GM12878 (cell line): ENCODE results near the gene ME3. TPM values are rescaled to one million over a fixed set of nuclear protein-coding genes. Genes with fewer than 3 reads are reported as not detected.

Source experiments
- ATAC-seq: fragments of 200-7000 bp; cut with Tn5 transposase; 3 replicates; pipeline ENCODE4 v1.9.1; 2020; ENCODE audit warnings: mild to moderate bottlenecking, moderate library complexity
- BruUV-seq: library from RNA; stranded (reverse); fragments of 400-500 nt; replicated peaks from 2 replicates; lab custom pipeline; 2021; lab: Mats Ljungman, UMichigan
- CTCF ChIA-PET: fragments of 300-600 bp; sonication (Branson Sonifier 250); formaldehyde crosslinking; extraction: SDS; loops from one replicate; lab custom pipeline; 2021; ENCODE audit warnings: inconsistent platforms; lab: Yijun Ruan, JAX
- POLR2A ChIA-PET: fragments of 350-600 bp; formaldehyde crosslinking; extraction: SDS; loops from one replicate; lab custom pipeline; 2021; ENCODE audit warnings: inconsistent platforms; lab: Charles Lee
- RAD21 ChIA-PET: fragments of 300-600 bp; sonication (Branson Sonifier 250); formaldehyde crosslinking; loops from one replicate; lab custom pipeline; 2023; ENCODE audit warnings: antibody characterized with exemption; ENCODE audit not compliant: unreplicated experiment; lab: Charles Lee
- SMC1A ChIA-PET: fragments of 300-600 bp; sonication (Branson Sonifier 250); formaldehyde crosslinking; loops from one replicate; lab custom pipeline; 2023; ENCODE audit not compliant: unreplicated experiment, uncharacterized antibody; lab: Charles Lee
- DNase-seq: peaks from one replicate; pipeline ENCODE4 v3.0.0-alpha.2; 2011; ENCODE audit warnings: low read depth, low spot score
- FAIRE-seq: peaks from 3 replicates; lab custom pipeline; 2011; peaks lifted over from hg19 to GRCh38; lab: Jason Lieb, UNC
- H2AFZ ChIP-seq: 2 replicates; pipeline ENCODE4 v1.6.0; 2011; ENCODE audit warnings: low read depth, low read length, control low read depth; ENCODE audit not compliant: control insufficient read depth
- H3K27ac ChIP-seq: 2 replicates; pipeline ENCODE4 v1.5.1; 2011; ENCODE audit warnings: control low read depth; ENCODE audit not compliant: control insufficient read depth, insufficient read depth
- H3K27me3 ChIP-seq, 2 experiments: replicated peaks in 1 of 2; 2 replicates each; pipeline versions ENCODE4 v1.6.0 to v1.6.1; 2011; ENCODE audit warnings: low read length in 1 of 2; ENCODE audit not compliant: control insufficient read depth in 2 of 2, insufficient read depth in 2 of 2
- H3K36me3 ChIP-seq, 2 experiments: 2 replicates each; pipeline ENCODE4 v1.5.1; 2011; ENCODE audit warnings: low read length in 1 of 2; ENCODE audit not compliant: control insufficient read depth in 2 of 2, insufficient read depth in 2 of 2
- H3K4me1 ChIP-seq: 2 replicates; pipeline ENCODE4 v1.6.1; 2011; ENCODE audit warnings: mild to moderate bottlenecking, low read length, moderate library complexity, mixed read lengths; ENCODE audit not compliant: control insufficient read depth, insufficient read depth
- H3K4me2 ChIP-seq: 2 replicates; pipeline ENCODE4 v1.6.0; 2011; ENCODE audit warnings: control low read depth; ENCODE audit not compliant: control insufficient read depth, insufficient read depth
- H3K4me3 ChIP-seq: fragments of 200-600 bp; sonication (generic); 2 replicates; pipeline ENCODE4 v1.5.1; 2016
- H3K79me2 ChIP-seq: 2 replicates; pipeline ENCODE4 v1.6.0; 2011; ENCODE audit warnings: low read length; ENCODE audit not compliant: control insufficient read depth, insufficient read depth
- H3K9ac ChIP-seq: 2 replicates; pipeline ENCODE4 v1.8.0; 2011; ENCODE audit warnings: low read length, control low read depth, mixed read lengths; ENCODE audit not compliant: control insufficient read depth, insufficient read depth
- H3K9me3 ChIP-seq: replicated peaks from 3 replicates; pipeline ENCODE4 v1.5.1; 2011; ENCODE audit warnings: mild to moderate bottlenecking, low read length; ENCODE audit not compliant: control insufficient read depth, insufficient read depth
- H4K20me1 ChIP-seq: 2 replicates; pipeline ENCODE4 v1.6.0; 2011; ENCODE audit not compliant: control insufficient read depth, insufficient read depth
- CREM ChIP-seq: IDR thresholded peaks from 2 replicates; pipeline ENCODE4 v1.6.1; 2014; ENCODE audit warnings: antibody characterized with exemption, low read depth
- ELK1 ChIP-seq: IDR thresholded peaks from 2 replicates; pipeline ENCODE4 v1.6.1; 2012; ENCODE audit warnings: low read depth, low read length, improper control_type of control experiment
- ETV6 ChIP-seq, 2 experiments: fragments of 450-650 bp in 1 of 2; IDR thresholded peaks in 1 of 2; conservative IDR thresholded peaks in 1 of 2; 2 replicates each; pipeline ENCODE4 v1.6.1; 2014; ENCODE audit warnings: antibody characterized with exemption in 1 of 2, borderline replicate concordance in 1 of 2, low read depth in 1 of 2, mild to moderate bottlenecking in 1 of 2, moderate library complexity in 1 of 2
- NBN ChIP-seq: fragments of 450-650 bp; IDR thresholded peaks from 2 replicates; pipeline ENCODE4 v1.6.1; 2016
- NFIC ChIP-seq: IDR thresholded peaks from 2 replicates; pipeline ENCODE4 v1.6.1; 2012; ENCODE audit warnings: low read depth, mild to moderate bottlenecking, inconsistent platforms, low read length, moderate library complexity
- RBBP5 ChIP-seq: fragments of 200-600 bp; sonication (generic); conservative IDR thresholded peaks from 2 replicates; pipeline ENCODE4 v1.6.1; 2016
- RELA ChIP-seq: fragments of 450-650 bp; IDR thresholded peaks from 2 replicates; pipeline ENCODE4 v1.8.0; 2014; ENCODE audit warnings: borderline replicate concordance; ENCODE audit not compliant: partially characterized antibody
- SP1 ChIP-seq: IDR thresholded peaks from one replicate; pipeline ENCODE4 v1.6.1; 2011; ENCODE audit warnings: low read depth, low read length
- SPI1 ChIP-seq: IDR thresholded peaks from 2 replicates; pipeline ENCODE4 v1.6.1; 2011; ENCODE audit warnings: low read depth, mild to moderate bottlenecking, low read length, moderate library complexity, borderline replicate concordance; ENCODE audit not compliant: insufficient read depth
- ZBTB40 ChIP-seq: fragments of 450-650 bp; IDR thresholded peaks from 2 replicates; pipeline ENCODE4 v1.6.1; 2016; ENCODE audit warnings: mild to moderate bottlenecking, moderate library complexity, borderline replicate concordance
- WGBS: methylation state at CpG from one replicate; pipeline ENCODE4 v1.1.6; 2016; ENCODE audit warnings: low lambda C conversion rate; ENCODE audit not compliant: insufficient replicate concordance, insufficient coverage; ENCODE audit errors: missing lambda C conversion rate; 5-methylcytosine and 5-hydroxymethylcytosine counted together
- in situ Hi-C: fragments of 300-500 bp; cut with MboI; formaldehyde crosslinking; loops from 9 replicates; pipeline ENCODE4 v1.14.3; 2018; ENCODE audit warnings: mixed read lengths
- intact Hi-C: fragments of 100-400 bp; cut with micrococcal nuclease; formaldehyde crosslinking; loops from one replicate; pipeline ENCODE4 v1.14.2; 2022; ENCODE audit not compliant: unreplicated experiment
- polyA plus RNA-seq, 11 experiments: library from polyadenylated mRNA; depleted of rRNA in 4 of 11; unstranded in 6 of 11; stranded (reverse) in 5 of 11; fragments of >200 nt; fragmentation: Nextera tagmentation in 4 of 11; fragmentation: Illumina TruSeq in 1 of 11; extraction: Ambion mirVana in 4 of 11; extraction: Trizol in 1 of 11; gene quantifications; 1 replicate in 1 of 11; 2 replicates in 10 of 11; pipeline versions ENCODE4 v1.2.1 to v1.2.3, GENCODE V29; 2011 to 2016; ENCODE audit warnings: inconsistent platforms in 2 of 11, missing spikeins in 2 of 11, low read depth in 1 of 11
- total RNA-seq, 4 experiments: library from RNA; depleted of rRNA in 3 of 4; stranded (reverse); fragments of >200 nt in 3 of 4; fragmentation: Illumina TruSeq in 1 of 4; extraction: Trizol in 1 of 4; gene quantifications; 2 replicates each; pipeline versions ENCODE4 v1.2.1 to v1.2.3, GENCODE V29; 2013 to 2021
- TF ChIP-seq, protein P1 (sequence below): IDR thresholded peaks from 2 replicates; pipeline ENCODE4 v1.6.1; 2012; ENCODE audit warnings: low read depth, low read length, improper control_type of control experiment

The ME3 gene
- total and polyA plus RNA-seq, 10 of the 15 experiments (the other 5 are each of a cell fraction or from before 2014, with no cell fraction given): 0.06 to 0.40 (median 0.19) TPM; not detected in 2

DNA sequence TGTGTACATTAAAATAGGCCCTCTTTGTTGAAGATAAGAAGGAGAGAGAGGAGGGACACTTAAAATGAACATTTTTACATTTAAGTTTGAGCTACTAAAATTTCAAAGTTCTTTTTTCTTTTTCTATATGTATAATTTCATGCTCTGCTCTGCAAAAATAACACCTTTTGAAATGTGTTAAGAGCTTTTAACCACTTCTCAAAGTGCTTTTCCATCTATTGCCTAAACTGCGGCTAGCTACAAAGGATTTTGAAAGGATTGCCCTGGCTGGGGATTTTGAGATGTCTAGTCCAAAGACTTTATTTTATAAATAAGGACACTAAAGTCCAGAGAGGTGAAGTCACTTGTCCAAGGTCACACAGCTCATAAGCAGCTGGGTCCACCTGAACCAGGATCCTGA, 159.3 kb downstream of the ME3 start:
- in situ Hi-C loops (no loop called here), intact Hi-C loops (no loop called here)
- Histone ChIP-seq H3K36me3 (no peaks in the 10 kb centered on the region), H3K27me3 (no peaks in the 10 kb centered on the region), H3K9me3 (no peaks in the 10 kb centered on the region; the same call in 2 of the 3 replicates), H3K4me2 (no peak overlapping the region), H2AFZ (no peak overlapping the region), H3K9ac (no peak overlapping the region), H4K20me1 (no peaks in the 10 kb centered on the region), H3K4me1 (no peaks in the 10 kb centered on the region), H3K79me2 (no peaks in the 10 kb centered on the region), H3K4me3 (no peak overlapping the region), H3K27ac (no peak overlapping the region)
- ChIA-PET POLR2A (interaction anchor here (0.6 to 1.5 kb wide), 2 partner anchors 80 to 806 kb away, joined by 3 to 5 read pairs; no protein-coding TSS in a partner anchor), CTCF (interaction anchor here (0.7 to 2.3 kb wide), 3 partner anchors 56 to 95 kb away, joined by 3 to 9 read pairs (median 3); no protein-coding TSS in a partner anchor), SMC1A (interaction anchor here (0.8 to 1.5 kb wide), 10 partner anchors 9 to 95 kb away, joined by 3 to 7 read pairs (median 4); no protein-coding TSS in a partner anchor), RAD21 (interaction anchor here (0.9 to 1.5 kb wide), 6 partner anchors 20 to 70 kb away, joined by 3 to 6 read pairs (median 4); no protein-coding TSS in a partner anchor)
- FAIRE-seq: no peak
- TF ChIP-seq NFIC (no peak), NBN (no peak), CREM (no peak)
- DNase-seq: no peak
- WGBS: 96% methylated on average over 1 of the region's 1 CpG
- no TSS peak for BruUV-seq
- ATAC-seq: no peak

- H2AFZ ChIP-seq: no peak overlapping the region
- no peak overlapping the region for H3K4me2 ChIP-seq
- no peaks in the 10 kb centered on the region for H3K27me3 ChIP-seq
- no TSS peak for BruUV-seq
- intact Hi-C loops (no loop called here), in situ Hi-C loops (no loop called here)
- SMC1A ChIA-PET: no interaction called here
- 41% methylated on average over 3 of the region's 3 CpGs for WGBS
- no peak overlapping the region for H3K27ac ChIP-seq
- H3K4me3 ChIP-seq: no peak overlapping the region
- no peaks in the 10 kb centered on the region for H4K20me1 ChIP-seq
- RAD21 ChIA-PET: no interaction called here
- H3K4me1 ChIP-seq: no peaks in the 10 kb centered on the region
- H3K36me3 ChIP-seq: no peaks in the 10 kb centered on the region
- H3K9me3 ChIP-seq: no peaks in the 10 kb centered on the region; the same call in 2 of the 3 replicates
- ATAC-seq (peak; percentile 84), FAIRE-seq (no peak), DNase-seq (peak; percentile 27)
- CTCF ChIA-PET: no interaction called here
- H3K9ac ChIP-seq: no peak overlapping the region
- POLR2A ChIA-PET: no interaction called here
- H3K79me2 ChIP-seq: no peaks in the 10 kb centered on the region
- TF ChIP-seq RBBP5 (no peak), ELK1 (no peak), RELA (no peak), ETV6 (conservative IDR thresholded peaks at IDR 0.05 in 1 of 2, IDR thresholded peaks at IDR 0.05 in 1 of 2; ENCODE audit: borderline replicate concordance in 1 of 2, low read depth in 1 of 2) (0 out of 4 replicates have a peak, but pooled peaks of 1 of the 2 experiments have one; percentile 30), SP1 (no peak), SPI1 (no peak), ZBTB40 (no peak)
- TF ChIP-seq, protein P1, sequence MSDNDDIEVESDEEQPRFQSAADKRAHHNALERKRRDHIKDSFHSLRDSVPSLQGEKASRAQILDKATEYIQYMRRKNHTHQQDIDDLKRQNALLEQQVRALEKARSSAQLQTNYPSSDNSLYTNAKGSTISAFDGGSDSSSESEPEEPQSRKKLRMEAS: no peak
Observed at GRCh38 chr11:86511086-86511551, 161.3 kb downstream of the ME3 start.
